ENCODE data around the gene RNASEL.
A peak's percentile ranks its signal among the peaks of the same experiment; 100 is the strongest.

The RNASEL gene

DNA sequence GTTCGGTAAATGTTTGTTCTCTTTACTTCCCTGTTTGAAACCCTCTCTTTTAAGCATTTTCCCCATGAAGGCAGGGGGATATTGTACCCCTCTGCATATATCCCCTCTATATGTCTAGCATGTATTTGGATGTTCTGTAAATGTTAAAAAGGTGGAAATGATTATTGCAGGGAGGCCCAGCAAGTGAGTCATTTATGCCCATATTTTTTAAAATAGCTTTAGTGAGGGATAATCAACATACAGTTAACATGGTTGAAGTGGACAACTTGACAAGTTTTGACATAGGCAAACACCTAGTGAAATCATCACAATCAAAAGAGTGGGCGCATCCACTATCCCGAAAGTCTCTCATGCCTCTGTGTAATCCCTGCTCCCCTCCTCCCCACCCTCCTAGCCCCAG, 36.0 kb upstream of the RNASEL start:
- no peak overlapping the region for H3K27ac ChIP-seq (ENCODE audit: low read depth, low read length)
- H3K36me3 ChIP-seq (ENCODE audit: control insufficient read depth, low read length) = no peaks in the 10 kb centered on the region
- H3K9me2 ChIP-seq (replicated peaks; ENCODE audit: control insufficient read depth, low read length) = no peaks in the 10 kb centered on the region
- H4K20me1 ChIP-seq (ENCODE audit: control insufficient read depth, insufficient read depth, low read depth, low read length) = no peaks in the 10 kb centered on the region
- H3K9me3 ChIP-seq (ENCODE audit: control insufficient read depth, insufficient read depth, low read length) = no peaks in the 10 kb centered on the region; the same call in 1 of the 2 replicates
- H3K4me1 ChIP-seq (ENCODE audit: control insufficient read depth, low read length) = peaks cover 84% of the 10 kb centered on the region
- no peak overlapping the region for H3K4me2 ChIP-seq (ENCODE audit: low read length)
- no peaks in the 10 kb centered on the region for H3K79me2 ChIP-seq (ENCODE audit: control insufficient read depth, low read length)
- no peak overlapping the region for H3K4me3 ChIP-seq (ENCODE audit: low read length)
- no peak for TF ChIP-seq EZH2phosphoT487 (IDR thresholded peaks at IDR 0.05; ENCODE audit: borderline replicate concordance, low read length)
- TF ChIP-seq, protein P1, sequence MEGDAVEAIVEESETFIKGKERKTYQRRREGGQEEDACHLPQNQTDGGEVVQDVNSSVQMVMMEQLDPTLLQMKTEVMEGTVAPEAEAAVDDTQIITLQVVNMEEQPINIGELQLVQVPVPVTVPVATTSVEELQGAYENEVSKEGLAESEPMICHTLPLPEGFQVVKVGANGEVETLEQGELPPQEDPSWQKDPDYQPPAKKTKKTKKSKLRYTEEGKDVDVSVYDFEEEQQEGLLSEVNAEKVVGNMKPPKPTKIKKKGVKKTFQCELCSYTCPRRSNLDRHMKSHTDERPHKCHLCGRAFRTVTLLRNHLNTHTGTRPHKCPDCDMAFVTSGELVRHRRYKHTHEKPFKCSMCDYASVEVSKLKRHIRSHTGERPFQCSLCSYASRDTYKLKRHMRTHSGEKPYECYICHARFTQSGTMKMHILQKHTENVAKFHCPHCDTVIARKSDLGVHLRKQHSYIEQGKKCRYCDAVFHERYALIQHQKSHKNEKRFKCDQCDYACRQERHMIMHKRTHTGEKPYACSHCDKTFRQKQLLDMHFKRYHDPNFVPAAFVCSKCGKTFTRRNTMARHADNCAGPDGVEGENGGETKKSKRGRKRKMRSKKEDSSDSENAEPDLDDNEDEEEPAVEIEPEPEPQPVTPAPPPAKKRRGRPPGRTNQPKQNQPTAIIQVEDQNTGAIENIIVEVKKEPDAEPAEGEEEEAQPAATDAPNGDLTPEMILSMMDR (IDR thresholded peaks at IDR 0.05; ENCODE audit: low read depth, low read length, poor library complexity, severe bottlenecking) = no peak
- H3F3A ChIP-seq (ENCODE audit: control insufficient read depth, insufficient read depth) = no peaks in the 10 kb centered on the region; the same call in 1 of the 2 replicates
- H3K27me3 ChIP-seq (ENCODE audit: control insufficient read depth, low read length) = no peaks in the 10 kb centered on the region

DNA sequence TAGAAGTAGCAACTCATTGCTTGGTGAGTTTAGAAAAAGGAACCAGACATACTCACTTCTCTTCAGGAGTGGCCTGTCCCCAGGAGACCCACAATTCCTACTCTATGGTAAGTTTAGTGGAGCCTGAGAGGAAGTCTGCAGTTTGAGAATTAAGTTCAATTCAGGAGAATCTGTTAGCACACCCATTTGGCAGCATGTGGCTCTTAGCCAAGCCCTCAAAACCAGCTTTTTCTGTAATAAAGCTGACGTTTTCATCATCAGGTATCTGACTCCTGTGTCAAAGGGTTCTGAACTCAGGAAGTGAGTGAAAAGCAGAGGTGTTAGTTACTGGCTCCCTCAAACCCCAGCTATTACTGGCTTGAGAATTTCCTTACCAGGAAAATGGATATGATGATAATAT, 35.5 kb upstream of the RNASEL start:
- H3K27ac ChIP-seq (ENCODE audit: low read depth, low read length) = peak overlapping the region; percentile 24; the same call in 1 of the 2 replicates
- TF ChIP-seq EZH2phosphoT487 (IDR thresholded peaks at IDR 0.05; ENCODE audit: borderline replicate concordance, low read length) = no peak
- TF ChIP-seq, protein P1 (IDR thresholded peaks at IDR 0.05; ENCODE audit: low read depth, low read length, poor library complexity, severe bottlenecking) = no peak
- peaks cover 81% of the 10 kb centered on the region for H3K4me1 ChIP-seq (ENCODE audit: control insufficient read depth, low read length)
- no peak overlapping the region for H3K4me3 ChIP-seq (ENCODE audit: low read length)
- H3K9me3 ChIP-seq (ENCODE audit: control insufficient read depth, insufficient read depth, low read length) = no peaks in the 10 kb centered on the region; the same call in 1 of the 2 replicates
- no peaks in the 10 kb centered on the region for H3K27me3 ChIP-seq (ENCODE audit: control insufficient read depth, low read length)
- H3F3A ChIP-seq (ENCODE audit: control insufficient read depth, insufficient read depth) = peaks cover under 1% of the 10 kb centered on the region
- H3K4me2 ChIP-seq (ENCODE audit: low read length) = peak overlapping the region; percentile 83
- no peaks in the 10 kb centered on the region for H4K20me1 ChIP-seq (ENCODE audit: control insufficient read depth, insufficient read depth, low read depth, low read length)
- H3K9me2 ChIP-seq (replicated peaks; ENCODE audit: control insufficient read depth, low read length) = no peaks in the 10 kb centered on the region
- H3K79me2 ChIP-seq (ENCODE audit: control insufficient read depth, low read length) = no peaks in the 10 kb centered on the region
- no peaks in the 10 kb centered on the region for H3K36me3 ChIP-seq (ENCODE audit: control insufficient read depth, low read length)

GRCh38 chr1:182622901-182623528, 34.0 kb upstream of the RNASEL start:
- Histone ChIP-seq H4K20me1 (ENCODE audit: control insufficient read depth, insufficient read depth, low read depth, low read length) (no peaks in the 10 kb centered on the region), H3F3A (ENCODE audit: control insufficient read depth, insufficient read depth) (peaks cover 4% of the 10 kb centered on the region), H3K79me2 (ENCODE audit: control insufficient read depth, low read length) (no peaks in the 10 kb centered on the region), H3K4me1 (ENCODE audit: control insufficient read depth, low read length) (peaks cover 86% of the 10 kb centered on the region), H3K9me3 (ENCODE audit: control insufficient read depth, insufficient read depth, low read length) (no peaks in the 10 kb centered on the region; the same call in 1 of the 2 replicates), H3K27ac (ENCODE audit: low read depth, low read length) (peak overlapping the region; percentile 53), H3K4me3 (ENCODE audit: low read length) (peak overlapping the region; percentile 64), H3K36me3 (ENCODE audit: control insufficient read depth, low read length) (no peaks in the 10 kb centered on the region), H3K4me2 (ENCODE audit: low read length) (peak overlapping the region; percentile 83), H3K27me3 (ENCODE audit: control insufficient read depth, low read length) (no peaks in the 10 kb centered on the region), H3K9me2 (replicated peaks; ENCODE audit: control insufficient read depth, low read length) (no peaks in the 10 kb centered on the region)
- TF ChIP-seq, protein P1 (IDR thresholded peaks at IDR 0.05; ENCODE audit: low read depth, low read length, poor library complexity, severe bottlenecking) = no peak
- no peak for TF ChIP-seq EZH2phosphoT487 (IDR thresholded peaks at IDR 0.05; ENCODE audit: borderline replicate concordance, low read length)

Measured in DOHH2 (cell line).